GM21381 (cell line): Measurements from ENCODE around the gene FOXD2.

Experiments
- ATAC-seq: cut with Tn5 transposase; IDR thresholded peaks from one replicate; pipeline ENCODE4 v1.9.1; 2021; ENCODE audit warnings: mild to moderate bottlenecking, moderate library complexity; ENCODE audit not compliant: unreplicated experiment

FOXD2 gene

GRCh38 chr1:47459253-47459788 is 21.5 kb downstream of the FOXD2 start:
- ATAC-seq: no peak

- no peak for ATAC-seq
These were observed 22.2 kb downstream of the FOXD2 start for GRCh38 chr1:47460040-47460439.

- ATAC-seq: no peak
These were observed 22.6 kb downstream of the FOXD2 start for GRCh38 chr1:47460456-47460855.

GRCh38 chr1:47465605-47466004 is 27.8 kb downstream of the FOXD2 start:
- no peak for ATAC-seq

GRCh38 chr1:47468709-47469389 is 31.0 kb downstream of the FOXD2 start:
- no peak for ATAC-seq

GRCh38 chr1:47469390-47469759 is 31.5 kb downstream of the FOXD2 start:
- no peak for ATAC-seq

- no peak for ATAC-seq
These were observed 32.1 kb downstream of the FOXD2 start for GRCh38 chr1:47469910-47470309.

GRCh38 chr1:47471163-47471562 is 33.3 kb downstream of the FOXD2 start:
- ATAC-seq: no peak

- no peak for ATAC-seq
These were observed 36.7 kb downstream of the FOXD2 start for GRCh38 chr1:47474278-47475193.

GRCh38 chr1:47477595-47478080 is 39.8 kb downstream of the FOXD2 start:
- no peak for ATAC-seq

GRCh38 chr1:47478090-47478489 is 40.2 kb downstream of the FOXD2 start:
- no peak for ATAC-seq

GRCh38 chr1:47479664-47480063 is 41.8 kb downstream of the FOXD2 start:
- ATAC-seq: no peak

- no peak for ATAC-seq
These were observed 44.1 kb downstream of the FOXD2 start for GRCh38 chr1:47481936-47482335.

GRCh38 chr1:47482786-47483185 is 44.9 kb downstream of the FOXD2 start:
- no peak for ATAC-seq

- no peak for ATAC-seq
These were observed 45.8 kb downstream of the FOXD2 start for GRCh38 chr1:47483651-47484050.

- ATAC-seq: no peak
These were observed 48.0 kb downstream of the FOXD2 start for GRCh38 chr1:47485817-47486216.

GRCh38 chr1:47487332-47487731 is 49.5 kb downstream of the FOXD2 start:
- no peak for ATAC-seq

- ATAC-seq: no peak
These were observed 50.1 kb downstream of the FOXD2 start for GRCh38 chr1:47487850-47488450.
